ENCODE results near the gene SHOX. TPM values are rescaled to one million over a fixed set of nuclear protein-coding genes. Genes with fewer than 3 reads are reported as not detected.

The SHOX gene
- total RNA-seq, 1 donor from 2014 or later, result not detected

DNA sequence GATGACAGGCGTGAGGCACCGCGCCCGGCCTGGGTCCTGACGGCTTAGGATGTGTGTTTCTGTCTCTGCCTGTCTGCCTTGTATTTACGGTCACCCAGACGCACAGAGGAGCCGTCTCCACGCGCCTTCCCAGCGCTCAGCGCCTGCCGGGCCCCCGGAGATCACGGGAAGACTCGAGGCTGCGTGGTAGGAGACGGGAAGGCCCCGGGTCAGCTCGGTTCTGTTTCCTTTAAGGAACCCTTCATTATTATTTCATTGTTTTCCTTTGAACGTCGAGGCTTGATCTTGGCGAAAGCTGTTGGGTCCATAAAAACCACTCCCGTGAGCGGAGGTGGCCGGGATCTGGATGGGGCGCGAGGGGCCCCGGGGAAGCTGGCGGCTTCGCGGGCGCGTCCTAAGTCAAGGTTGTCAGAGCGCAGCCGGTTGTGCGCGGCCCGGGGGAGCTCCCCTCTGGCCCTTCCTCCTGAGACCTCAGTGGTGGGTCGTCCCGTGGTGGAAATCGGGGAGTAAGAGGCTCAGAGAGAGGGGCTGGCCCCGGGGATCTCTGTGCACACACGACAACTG, 1.3 kb downstream of the SHOX start:
- Histone ChIP-seq H3K27me3 (ENCODE audit: control insufficient read depth, insufficient read depth, low read length) (peaks cover 73% of the 10 kb centered on the region), H3K4me3 (ENCODE audit: low read depth, low read length) (no peak overlapping the region), H3K36me3 (ENCODE audit: control insufficient read depth, insufficient read depth, low read length) (no peaks in the 10 kb centered on the region)
- no peak for DNase-seq (ENCODE audit: low read depth)
- TF ChIP-seq, protein P1, sequence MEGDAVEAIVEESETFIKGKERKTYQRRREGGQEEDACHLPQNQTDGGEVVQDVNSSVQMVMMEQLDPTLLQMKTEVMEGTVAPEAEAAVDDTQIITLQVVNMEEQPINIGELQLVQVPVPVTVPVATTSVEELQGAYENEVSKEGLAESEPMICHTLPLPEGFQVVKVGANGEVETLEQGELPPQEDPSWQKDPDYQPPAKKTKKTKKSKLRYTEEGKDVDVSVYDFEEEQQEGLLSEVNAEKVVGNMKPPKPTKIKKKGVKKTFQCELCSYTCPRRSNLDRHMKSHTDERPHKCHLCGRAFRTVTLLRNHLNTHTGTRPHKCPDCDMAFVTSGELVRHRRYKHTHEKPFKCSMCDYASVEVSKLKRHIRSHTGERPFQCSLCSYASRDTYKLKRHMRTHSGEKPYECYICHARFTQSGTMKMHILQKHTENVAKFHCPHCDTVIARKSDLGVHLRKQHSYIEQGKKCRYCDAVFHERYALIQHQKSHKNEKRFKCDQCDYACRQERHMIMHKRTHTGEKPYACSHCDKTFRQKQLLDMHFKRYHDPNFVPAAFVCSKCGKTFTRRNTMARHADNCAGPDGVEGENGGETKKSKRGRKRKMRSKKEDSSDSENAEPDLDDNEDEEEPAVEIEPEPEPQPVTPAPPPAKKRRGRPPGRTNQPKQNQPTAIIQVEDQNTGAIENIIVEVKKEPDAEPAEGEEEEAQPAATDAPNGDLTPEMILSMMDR (IDR thresholded peaks at IDR 0.05; ENCODE audit: insufficient read depth, low read length, poor library complexity, severe bottlenecking), result no peak

- Histone ChIP-seq H3K27me3 (ENCODE audit: control insufficient read depth, insufficient read depth, low read length) (peaks cover 73% of the 10 kb centered on the region), H3K36me3 (ENCODE audit: control insufficient read depth, insufficient read depth, low read length) (no peaks in the 10 kb centered on the region), H3K4me3 (ENCODE audit: low read depth, low read length) (no peak overlapping the region)
- no peak for DNase-seq (ENCODE audit: low read depth)
- TF ChIP-seq, protein P1 (IDR thresholded peaks at IDR 0.05; ENCODE audit: insufficient read depth, low read length, poor library complexity, severe bottlenecking), result no peak
Observed at GRCh38 chrX:632366-633042, 1.9 kb downstream of the SHOX start.

- TF ChIP-seq, protein P1 (IDR thresholded peaks at IDR 0.05; ENCODE audit: insufficient read depth, low read length, poor library complexity, severe bottlenecking), result no peak
- Histone ChIP-seq H3K36me3 (ENCODE audit: control insufficient read depth, insufficient read depth, low read length) (no peaks in the 10 kb centered on the region), H3K27me3 (ENCODE audit: control insufficient read depth, insufficient read depth, low read length) (peaks cover 75% of the 10 kb centered on the region), H3K4me3 (ENCODE audit: low read depth, low read length) (no peak overlapping the region)
- DNase-seq (ENCODE audit: low read depth), result no peak
Observed at GRCh38 chrX:633043-633984, 2.7 kb downstream of the SHOX start.

- Histone ChIP-seq H3K36me3 (ENCODE audit: control insufficient read depth, insufficient read depth, low read length) (no peaks in the 10 kb centered on the region), H3K4me3 (ENCODE audit: low read depth, low read length) (no peak overlapping the region), H3K27me3 (ENCODE audit: control insufficient read depth, insufficient read depth, low read length) (peaks cover 78% of the 10 kb centered on the region)
- DNase-seq (ENCODE audit: low read depth), result no peak
- TF ChIP-seq, protein P1 (IDR thresholded peaks at IDR 0.05; ENCODE audit: insufficient read depth, low read length, poor library complexity, severe bottlenecking), result no peak
Observed at GRCh38 chrX:633985-634958, 3.7 kb downstream of the SHOX start.

GRCh38 chrX:635428-636090, 5.0 kb downstream of the SHOX start:
- no peak for DNase-seq (ENCODE audit: low read depth)
- TF ChIP-seq, protein P1 (IDR thresholded peaks at IDR 0.05; ENCODE audit: insufficient read depth, low read length, poor library complexity, severe bottlenecking), result no peak
- no peaks in the 10 kb centered on the region for H3K36me3 ChIP-seq (ENCODE audit: control insufficient read depth, insufficient read depth, low read length)
- H3K4me3 ChIP-seq (ENCODE audit: low read depth, low read length), result no peak overlapping the region
- H3K27me3 ChIP-seq (ENCODE audit: control insufficient read depth, insufficient read depth, low read length), result peaks cover 68% of the 10 kb centered on the region
